K562 (cell line): ENCODE results near the gene DEGS1. TPM values are rescaled to one million over a fixed set of nuclear protein-coding genes. Genes with fewer than 3 reads are reported as not detected.

Source experiments
- ADNP ChIP-seq: fragments of 200-800 bp; sonication (Bioruptor generic); IDR thresholded peaks from 2 replicates; pipeline ENCODE4 v1.6.1; 2016; ENCODE audit warnings: missing genetic modification characterization, missing compliant biosample characterization
- ARNT ChIP-seq, 2 experiments: fragments of 450-650 bp; IDR thresholded peaks; 2 replicates each; pipeline ENCODE4 v1.6.1; 2016; ENCODE audit warnings: mild to moderate bottlenecking in 1 of 2
- ATF7 ChIP-seq: fragments of 450-650 bp; IDR thresholded peaks from 2 replicates; pipeline ENCODE4 v1.7.1; 2014; ENCODE audit warnings: mild to moderate bottlenecking, moderate library complexity
- CLOCK ChIP-seq: fragments of 250-450 bp; sonication (Bioruptor Pico); IDR thresholded peaks from 2 replicates; pipeline ENCODE4 v1.4.0; 2020; ENCODE audit warnings: mild to moderate bottlenecking, moderate library complexity, borderline replicate concordance
- CREBBP ChIP-seq: IDR thresholded peaks from one replicate; pipeline ENCODE4 v1.6.1; 2012; ENCODE audit warnings: low read depth, mild to moderate bottlenecking, control low read depth, inconsistent platforms, low read length
- E2F3 ChIP-seq: fragments of 250-450 bp; sonication (Bioruptor Pico); IDR thresholded peaks from 2 replicates; pipeline ENCODE4 v1.4.0; 2020; ENCODE audit warnings: mild to moderate bottlenecking
- NBN ChIP-seq: fragments of 450-650 bp; IDR thresholded peaks from 2 replicates; pipeline ENCODE4 v1.6.1; 2016; ENCODE audit warnings: low read depth, mild to moderate bottlenecking
- NR0B1 ChIP-seq: fragments of 450-650 bp; IDR thresholded peaks from one replicate; pipeline ENCODE4 v1.6.1; 2018; ENCODE audit warnings: mild to moderate bottlenecking, moderate library complexity; ENCODE audit not compliant: partially characterized antibody
- PTBP1 ChIP-seq: fragments of 200-400 bp; formaldehyde crosslinking; IDR thresholded peaks from 2 replicates; pipeline ENCODE4 v1.6.1; 2017; ENCODE audit warnings: low read depth, low read length
- RBM14 ChIP-seq: fragments of 200-400 bp; formaldehyde crosslinking; IDR thresholded peaks from 2 replicates; pipeline ENCODE4 v1.6.1; 2018; ENCODE audit warnings: low read depth, mild to moderate bottlenecking, low read length, moderate library complexity, borderline replicate concordance; ENCODE audit not compliant: insufficient read depth
- SPI1 ChIP-seq: IDR thresholded peaks from 2 replicates; pipeline ENCODE4 v1.6.1; 2011; ENCODE audit warnings: low read depth, low read length, control low read depth, borderline replicate concordance
- TEAD2 ChIP-seq: fragments of 450-650 bp; IDR thresholded peaks from 2 replicates; pipeline ENCODE4 v1.6.1; 2016; ENCODE audit warnings: missing genetic modification characterization, control low read depth, missing compliant biosample characterization
- ZNF407 ChIP-seq: fragments of 450-650 bp; IDR thresholded peaks from 2 replicates; pipeline ENCODE4 v1.6.1; 2016; ENCODE audit warnings: low read depth
- ZNF561 ChIP-seq: fragments of 450-650 bp; formaldehyde crosslinking; conservative IDR thresholded peaks from 2 replicates; pipeline ENCODE4 v1.4.0; 2020; ENCODE audit warnings: mild to moderate bottlenecking, moderate library complexity
- ZNF644 ChIP-seq: fragments of 200-800 bp; sonication (Bioruptor generic); IDR thresholded peaks from 2 replicates; pipeline ENCODE4 v1.6.1; 2016; ENCODE audit warnings: low read depth, missing genetic modification characterization, missing compliant biosample characterization
- polyA plus RNA-seq, 8 experiments: library from polyadenylated mRNA; depleted of rRNA in 4 of 8; stranded (reverse) in 5 of 8; unstranded in 3 of 8; fragments of >200 nt; fragmentation: Nextera tagmentation in 2 of 8; fragmentation: Illumina TruSeq in 1 of 8; extraction: Ambion mirVana in 2 of 8; extraction: Trizol in 1 of 8; gene quantifications; 2 replicates each; pipeline versions ENCODE4 v1.2.1 to v1.2.3, GENCODE V29; 2011 to 2014; ENCODE audit warnings: inconsistent platforms in 1 of 8, missing spikeins in 1 of 8
- total RNA-seq, 7 experiments: library from RNA; depleted of rRNA in 6 of 7; stranded (reverse); fragments of >200 nt in 6 of 7; fragmentation: Illumina TruSeq in 2 of 7; extraction: Trizol in 2 of 7; gene quantifications; 2 replicates each; pipeline versions ENCODE4 v1.2.1 to v1.2.3, GENCODE V29; 2011 to 2021; ENCODE audit warnings: low replicate concordance in 1 of 7

DEGS1 gene
- total and polyA plus RNA-seq, 9 of the 15 experiments (the other 6 are each of a cell fraction or from before 2014, with no cell fraction given) = 12.3 to 95.0 (median 38.8) TPM

GRCh38 chr1:224183591-224184312 lies 712 bp downstream of the DEGS1 start (continued):
- TF ChIP-seq CLOCK (CRISPR knock-in tag) = no peak
- no peak for TF ChIP-seq TEAD2
- TF ChIP-seq RBM14 = no peak
- TF ChIP-seq ZNF561 (CRISPR knock-in tag) = no peak
- TF ChIP-seq NBN = no peak
- peak; percentile 61; the same call in 1 of the 2 replicates for TF ChIP-seq ZNF407
- TF ChIP-seq SPI1 = no peak
- no peak for TF ChIP-seq ADNP (tag)
- no peak for TF ChIP-seq ATF7
- TF ChIP-seq E2F3 = peak; percentile 92; the same call in 1 of the 2 replicates
- no peak for TF ChIP-seq ZNF644 (tag)
- no peak for TF ChIP-seq PTBP1
- no peak for TF ChIP-seq CREBBP
- TF ChIP-seq ARNT (IDR thresholded peaks at IDR 0.05) = no peak
- no peak for TF ChIP-seq NR0B1
